PC-9 (cell line): ENCODE measurements around the gene SLC38A8.

Source experiments
- EZH2 ChIP-seq: fragments of 200-600 bp; sonication (generic); IDR thresholded peaks from 2 replicates; pipeline ENCODE4 v1.8.0; 2017; ENCODE audit warnings: antibody characterized with exemption, low read depth
- TF ChIP-seq, protein P1 (sequence below): fragments of 200-600 bp; sonication (generic); conservative IDR thresholded peaks from 2 replicates; pipeline ENCODE4 v1.6.1; 2017; ENCODE audit warnings: mixed run types, antibody characterized with exemption, mild to moderate bottlenecking, moderate library complexity

DNA sequence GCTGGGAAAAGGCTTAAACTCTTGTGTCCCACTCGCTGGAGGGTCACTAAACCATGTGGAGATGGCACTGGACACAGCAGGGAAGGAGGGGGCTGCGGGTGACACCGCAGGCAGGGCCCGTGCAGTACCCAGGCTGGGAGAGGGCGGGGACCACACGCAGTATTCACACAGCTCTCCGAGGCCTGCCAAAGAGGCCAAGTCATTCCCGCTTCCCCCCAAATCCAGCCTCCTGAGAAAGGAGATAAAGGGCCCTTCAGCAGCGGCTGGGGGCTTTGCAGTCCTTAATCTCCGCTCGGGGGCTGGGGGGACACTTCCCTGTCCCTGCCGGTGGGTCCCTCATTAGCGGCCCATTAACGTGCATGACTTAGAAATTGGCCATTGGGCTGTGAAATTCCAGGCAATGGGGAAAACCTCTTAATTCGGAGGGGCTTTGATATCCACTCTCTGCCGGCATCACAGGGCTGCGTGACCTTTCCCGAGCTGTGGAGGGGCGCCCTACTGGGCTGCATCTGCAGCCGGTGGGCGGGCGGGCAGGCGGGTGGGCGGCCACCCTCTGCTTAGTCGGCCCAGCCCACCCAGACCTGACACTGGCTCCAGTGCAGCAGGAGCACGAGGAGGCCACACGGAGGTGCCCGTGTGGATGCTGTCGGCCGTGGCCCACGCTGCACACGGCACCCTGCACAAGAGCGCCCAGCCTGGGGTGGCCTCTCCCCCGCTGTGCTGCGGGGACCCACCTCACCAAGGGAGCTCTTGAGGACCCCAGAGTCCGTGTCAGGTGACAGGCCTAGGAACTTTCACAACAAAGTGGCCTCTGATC, 2.6 kb upstream of the SLC38A8 start:
- TF ChIP-seq, protein P1, sequence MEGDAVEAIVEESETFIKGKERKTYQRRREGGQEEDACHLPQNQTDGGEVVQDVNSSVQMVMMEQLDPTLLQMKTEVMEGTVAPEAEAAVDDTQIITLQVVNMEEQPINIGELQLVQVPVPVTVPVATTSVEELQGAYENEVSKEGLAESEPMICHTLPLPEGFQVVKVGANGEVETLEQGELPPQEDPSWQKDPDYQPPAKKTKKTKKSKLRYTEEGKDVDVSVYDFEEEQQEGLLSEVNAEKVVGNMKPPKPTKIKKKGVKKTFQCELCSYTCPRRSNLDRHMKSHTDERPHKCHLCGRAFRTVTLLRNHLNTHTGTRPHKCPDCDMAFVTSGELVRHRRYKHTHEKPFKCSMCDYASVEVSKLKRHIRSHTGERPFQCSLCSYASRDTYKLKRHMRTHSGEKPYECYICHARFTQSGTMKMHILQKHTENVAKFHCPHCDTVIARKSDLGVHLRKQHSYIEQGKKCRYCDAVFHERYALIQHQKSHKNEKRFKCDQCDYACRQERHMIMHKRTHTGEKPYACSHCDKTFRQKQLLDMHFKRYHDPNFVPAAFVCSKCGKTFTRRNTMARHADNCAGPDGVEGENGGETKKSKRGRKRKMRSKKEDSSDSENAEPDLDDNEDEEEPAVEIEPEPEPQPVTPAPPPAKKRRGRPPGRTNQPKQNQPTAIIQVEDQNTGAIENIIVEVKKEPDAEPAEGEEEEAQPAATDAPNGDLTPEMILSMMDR: no peak
- TF ChIP-seq EZH2: no peak
